GM18858 (cell line): Measurements from ENCODE around the gene OOSP3.
"Not testable (repeated sequence)": the region's sequence is repeated elsewhere in the genome, so short reads cannot be mapped to it uniquely, and the experiment has no call there.

Source experiments
- ATAC-seq: cut with Tn5 transposase; IDR thresholded peaks from one replicate; pipeline ENCODE4 v1.9.1; 2021; ENCODE audit not compliant: unreplicated experiment

OOSP3 gene

GRCh38 chr11:59875856-59876519, 2.6 kb upstream of the OOSP3 start:
- ATAC-seq, result no peak

- ATAC-seq, result no peak
These were observed 1.3 kb upstream of the OOSP3 start for GRCh38 chr11:59877325-59877724.

- no peak for ATAC-seq
These were observed 798 bp upstream of the OOSP3 start for GRCh38 chr11:59877784-59878183.

GRCh38 chr11:59879567-59879966, 985 bp downstream of the OOSP3 start:
- no peak for ATAC-seq

GRCh38 chr11:59883597-59883996, 5.0 kb downstream of the OOSP3 start:
- no peak for ATAC-seq

- not testable (repeated sequence) for ATAC-seq
These were observed 8.6 kb downstream of the OOSP3 start for GRCh38 chr11:59887156-59887555.

- no peak for ATAC-seq
These were observed 13.2 kb downstream of the OOSP3 start for GRCh38 chr11:59891781-59892181.

GRCh38 chr11:59894616-59895015, 16.0 kb downstream of the OOSP3 start:
- no peak for ATAC-seq

- ATAC-seq, result no peak
These were observed 19.5 kb downstream of the OOSP3 start for GRCh38 chr11:59898046-59898445.

- no peak for ATAC-seq
These were observed 20.1 kb downstream of the OOSP3 start for GRCh38 chr11:59898650-59899049.

GRCh38 chr11:59899532-59899931, 20.9 kb downstream of the OOSP3 start:
- no peak for ATAC-seq

- no peak for ATAC-seq
These were observed 22.0 kb downstream of the OOSP3 start for GRCh38 chr11:59900366-59901126.

GRCh38 chr11:59901306-59901705, 22.7 kb downstream of the OOSP3 start:
- ATAC-seq, result no peak

- ATAC-seq, result not testable (repeated sequence)
These were observed 25.0 kb downstream of the OOSP3 start for GRCh38 chr11:59903569-59903968.

- no peak for ATAC-seq
These were observed 39.9 kb downstream of the OOSP3 start for GRCh38 chr11:59918480-59918879.

GRCh38 chr11:59918987-59919589, 40.5 kb downstream of the OOSP3 start:
- ATAC-seq, result no peak

- no peak for ATAC-seq
These were observed 45.2 kb downstream of the OOSP3 start for GRCh38 chr11:59923813-59924212.

- ATAC-seq, result no peak
These were observed 53.1 kb downstream of the OOSP3 start for GRCh38 chr11:59931688-59932087.

GRCh38 chr11:59938132-59938531, 59.5 kb downstream of the OOSP3 start, which contains the start of gene OOSP1:
TSS of gene OOSP1 (plus strand) at chr11:59938432. CDS start at chr11:59938455, 23 bp downstream.
- no peak for ATAC-seq

- ATAC-seq, result no peak
These were observed 60.1 kb downstream of the OOSP3 start for GRCh38 chr11:59938718-59939117.

GRCh38 chr11:59939482-59939881, 60.9 kb downstream of the OOSP3 start:
- no peak for ATAC-seq

- ATAC-seq, result no peak
These were observed 62.5 kb downstream of the OOSP3 start for GRCh38 chr11:59941091-59941490.
